Liver (tissue), 3 donors: ENCODE results near the gene SLC2A4.

Experiments
- FOXA1 ChIP-seq: IDR thresholded peaks from 2 replicates; pipeline ENCODE4 v1.6.1; 2016; ENCODE audit warnings: antibody characterized with exemption
- NR2F2 ChIP-seq: IDR thresholded peaks from 2 replicates; pipeline ENCODE4 v1.6.1; 2016; ENCODE audit warnings: antibody characterized with exemption
- TAF1 ChIP-seq: conservative IDR thresholded peaks from 2 replicates; pipeline ENCODE4 v1.6.1; 2016; ENCODE audit warnings: antibody characterized with exemption, mild to moderate bottlenecking
- YY1 ChIP-seq: IDR thresholded peaks from 2 replicates; pipeline ENCODE4 v1.6.1; 2016; ENCODE audit warnings: antibody characterized with exemption, mild to moderate bottlenecking
- TF ChIP-seq, protein P1 (sequence below): fragments of 150-350 bp; IDR thresholded peaks from 2 replicates; pipeline ENCODE4 v1.5.1; 2017; ENCODE audit warnings: improper control_type of control experiment, low read depth, low read length; ENCODE audit not compliant: missing input control
- TF ChIP-seq, protein P2 (sequence below): IDR thresholded peaks from 2 replicates; pipeline ENCODE4 v1.6.1; 2016; ENCODE audit warnings: antibody characterized with exemption, mild to moderate bottlenecking
- TF ChIP-seq, protein P3 (sequence below): IDR thresholded peaks from 2 replicates; pipeline ENCODE4 v1.6.1; 2016; ENCODE audit warnings: antibody characterized with exemption
- TF ChIP-seq, protein P4 (sequence below): IDR thresholded peaks from 2 replicates; pipeline ENCODE4 v1.6.1; 2016; ENCODE audit warnings: antibody characterized with exemption
- donor health status: healthy.
- donor health status: healthy.

DNA sequence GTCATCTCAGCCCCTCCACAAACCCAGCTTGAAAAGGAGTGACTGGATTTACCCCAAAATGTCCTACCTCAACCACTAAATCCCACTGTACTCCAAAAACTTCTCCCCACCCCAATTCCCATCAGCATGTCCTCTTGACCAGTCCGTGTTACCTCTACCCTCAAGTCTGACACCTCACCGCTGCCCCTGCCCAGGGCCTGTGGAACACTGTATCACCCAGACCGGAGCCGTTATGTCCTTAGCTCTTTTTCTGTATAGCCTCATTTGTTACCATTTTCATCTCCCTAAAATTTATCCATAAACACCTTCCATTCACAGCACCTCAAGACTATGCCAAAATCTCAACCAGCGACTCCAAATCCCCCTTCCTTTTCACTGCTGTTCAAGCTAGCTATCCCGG lies 44.7 kb upstream of the SLC2A4 start:
- TF ChIP-seq NR2F2 (no peak), FOXA1 (no peak), TAF1 (no peak), YY1 (no peak)
- TF ChIP-seq, protein P1, sequence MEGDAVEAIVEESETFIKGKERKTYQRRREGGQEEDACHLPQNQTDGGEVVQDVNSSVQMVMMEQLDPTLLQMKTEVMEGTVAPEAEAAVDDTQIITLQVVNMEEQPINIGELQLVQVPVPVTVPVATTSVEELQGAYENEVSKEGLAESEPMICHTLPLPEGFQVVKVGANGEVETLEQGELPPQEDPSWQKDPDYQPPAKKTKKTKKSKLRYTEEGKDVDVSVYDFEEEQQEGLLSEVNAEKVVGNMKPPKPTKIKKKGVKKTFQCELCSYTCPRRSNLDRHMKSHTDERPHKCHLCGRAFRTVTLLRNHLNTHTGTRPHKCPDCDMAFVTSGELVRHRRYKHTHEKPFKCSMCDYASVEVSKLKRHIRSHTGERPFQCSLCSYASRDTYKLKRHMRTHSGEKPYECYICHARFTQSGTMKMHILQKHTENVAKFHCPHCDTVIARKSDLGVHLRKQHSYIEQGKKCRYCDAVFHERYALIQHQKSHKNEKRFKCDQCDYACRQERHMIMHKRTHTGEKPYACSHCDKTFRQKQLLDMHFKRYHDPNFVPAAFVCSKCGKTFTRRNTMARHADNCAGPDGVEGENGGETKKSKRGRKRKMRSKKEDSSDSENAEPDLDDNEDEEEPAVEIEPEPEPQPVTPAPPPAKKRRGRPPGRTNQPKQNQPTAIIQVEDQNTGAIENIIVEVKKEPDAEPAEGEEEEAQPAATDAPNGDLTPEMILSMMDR = no peak
- TF ChIP-seq, protein P2, sequence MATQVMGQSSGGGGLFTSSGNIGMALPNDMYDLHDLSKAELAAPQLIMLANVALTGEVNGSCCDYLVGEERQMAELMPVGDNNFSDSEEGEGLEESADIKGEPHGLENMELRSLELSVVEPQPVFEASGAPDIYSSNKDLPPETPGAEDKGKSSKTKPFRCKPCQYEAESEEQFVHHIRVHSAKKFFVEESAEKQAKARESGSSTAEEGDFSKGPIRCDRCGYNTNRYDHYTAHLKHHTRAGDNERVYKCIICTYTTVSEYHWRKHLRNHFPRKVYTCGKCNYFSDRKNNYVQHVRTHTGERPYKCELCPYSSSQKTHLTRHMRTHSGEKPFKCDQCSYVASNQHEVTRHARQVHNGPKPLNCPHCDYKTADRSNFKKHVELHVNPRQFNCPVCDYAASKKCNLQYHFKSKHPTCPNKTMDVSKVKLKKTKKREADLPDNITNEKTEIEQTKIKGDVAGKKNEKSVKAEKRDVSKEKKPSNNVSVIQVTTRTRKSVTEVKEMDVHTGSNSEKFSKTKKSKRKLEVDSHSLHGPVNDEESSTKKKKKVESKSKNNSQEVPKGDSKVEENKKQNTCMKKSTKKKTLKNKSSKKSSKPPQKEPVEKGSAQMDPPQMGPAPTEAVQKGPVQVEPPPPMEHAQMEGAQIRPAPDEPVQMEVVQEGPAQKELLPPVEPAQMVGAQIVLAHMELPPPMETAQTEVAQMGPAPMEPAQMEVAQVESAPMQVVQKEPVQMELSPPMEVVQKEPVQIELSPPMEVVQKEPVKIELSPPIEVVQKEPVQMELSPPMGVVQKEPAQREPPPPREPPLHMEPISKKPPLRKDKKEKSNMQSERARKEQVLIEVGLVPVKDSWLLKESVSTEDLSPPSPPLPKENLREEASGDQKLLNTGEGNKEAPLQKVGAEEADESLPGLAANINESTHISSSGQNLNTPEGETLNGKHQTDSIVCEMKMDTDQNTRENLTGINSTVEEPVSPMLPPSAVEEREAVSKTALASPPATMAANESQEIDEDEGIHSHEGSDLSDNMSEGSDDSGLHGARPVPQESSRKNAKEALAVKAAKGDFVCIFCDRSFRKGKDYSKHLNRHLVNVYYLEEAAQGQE = no peak
- TF ChIP-seq, protein P3, sequence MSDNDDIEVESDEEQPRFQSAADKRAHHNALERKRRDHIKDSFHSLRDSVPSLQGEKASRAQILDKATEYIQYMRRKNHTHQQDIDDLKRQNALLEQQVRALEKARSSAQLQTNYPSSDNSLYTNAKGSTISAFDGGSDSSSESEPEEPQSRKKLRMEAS = no peak
- TF ChIP-seq, protein P4, sequence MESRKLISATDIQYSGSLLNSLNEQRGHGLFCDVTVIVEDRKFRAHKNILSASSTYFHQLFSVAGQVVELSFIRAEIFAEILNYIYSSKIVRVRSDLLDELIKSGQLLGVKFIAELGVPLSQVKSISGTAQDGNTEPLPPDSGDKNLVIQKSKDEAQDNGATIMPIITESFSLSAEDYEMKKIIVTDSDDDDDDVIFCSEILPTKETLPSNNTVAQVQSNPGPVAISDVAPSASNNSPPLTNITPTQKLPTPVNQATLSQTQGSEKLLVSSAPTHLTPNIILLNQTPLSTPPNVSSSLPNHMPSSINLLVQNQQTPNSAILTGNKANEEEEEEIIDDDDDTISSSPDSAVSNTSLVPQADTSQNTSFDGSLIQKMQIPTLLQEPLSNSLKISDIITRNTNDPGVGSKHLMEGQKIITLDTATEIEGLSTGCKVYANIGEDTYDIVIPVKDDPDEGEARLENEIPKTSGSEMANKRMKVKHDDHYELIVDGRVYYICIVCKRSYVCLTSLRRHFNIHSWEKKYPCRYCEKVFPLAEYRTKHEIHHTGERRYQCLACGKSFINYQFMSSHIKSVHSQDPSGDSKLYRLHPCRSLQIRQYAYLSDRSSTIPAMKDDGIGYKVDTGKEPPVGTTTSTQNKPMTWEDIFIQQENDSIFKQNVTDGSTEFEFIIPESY = no peak
